ENCODE data around the gene TRAF1.

Gene TRAF1

DNA sequence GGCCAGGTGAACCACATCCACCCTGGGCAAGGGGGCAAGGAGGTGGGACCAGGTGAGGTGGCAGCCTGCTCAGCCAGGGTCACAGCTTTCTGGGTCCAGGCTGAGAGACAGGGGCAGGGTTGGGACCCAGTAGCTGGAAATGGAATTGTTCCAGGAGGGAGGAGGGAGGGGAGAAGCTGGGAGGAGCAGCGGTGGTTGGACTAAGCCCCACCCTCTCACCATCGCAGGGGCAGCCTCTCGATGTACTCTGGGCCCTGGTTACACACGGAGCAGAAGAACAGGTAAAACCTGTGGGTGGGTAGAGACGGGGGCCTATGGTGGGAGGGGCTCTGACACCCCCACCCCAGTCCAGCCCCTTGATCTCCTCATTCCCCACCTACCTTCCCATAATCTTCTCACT lies 60.8 kb downstream of the TRAF1 start:
- no peak for DNase-seq

DNA sequence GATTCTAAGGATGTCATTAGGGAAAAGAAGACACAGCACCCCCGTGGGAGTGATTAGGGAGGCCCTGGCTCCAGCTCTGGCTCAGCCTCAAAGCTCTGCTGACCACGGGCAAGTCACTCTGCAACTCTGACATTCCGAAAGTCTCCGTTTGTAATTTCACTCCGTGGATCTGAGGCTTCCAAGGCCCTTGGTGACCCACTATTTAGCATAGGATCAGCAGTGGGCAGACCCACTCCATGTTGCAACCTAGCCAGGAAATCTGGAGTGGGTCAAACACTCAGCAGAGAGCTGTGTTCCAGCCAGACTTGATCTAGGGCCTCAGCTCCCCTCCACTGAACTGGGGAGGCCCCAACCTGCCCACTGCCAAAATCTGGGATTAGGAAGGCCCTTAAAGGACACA lies 61.4 kb downstream of the TRAF1 start:
- no peak for DNase-seq

DNA sequence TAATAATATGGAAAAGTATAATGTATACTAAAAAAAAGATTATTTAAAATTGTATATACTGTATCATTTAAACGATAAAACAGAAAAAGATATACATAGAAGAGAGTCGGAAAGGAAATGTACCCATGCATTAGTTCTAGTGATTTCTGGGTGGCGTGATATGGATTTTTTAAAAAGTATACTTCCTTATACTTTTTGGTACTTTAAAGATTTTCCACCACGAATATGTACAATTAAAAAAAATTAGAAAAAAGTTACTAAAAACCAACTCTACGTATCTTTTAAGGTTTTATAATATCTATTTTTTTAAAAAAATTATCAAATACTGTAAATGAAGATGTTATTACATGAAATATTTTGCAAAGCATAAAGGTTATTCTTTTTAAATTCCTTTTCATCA lies 61.9 kb downstream of the TRAF1 start:
- no peak for DNase-seq

DNA sequence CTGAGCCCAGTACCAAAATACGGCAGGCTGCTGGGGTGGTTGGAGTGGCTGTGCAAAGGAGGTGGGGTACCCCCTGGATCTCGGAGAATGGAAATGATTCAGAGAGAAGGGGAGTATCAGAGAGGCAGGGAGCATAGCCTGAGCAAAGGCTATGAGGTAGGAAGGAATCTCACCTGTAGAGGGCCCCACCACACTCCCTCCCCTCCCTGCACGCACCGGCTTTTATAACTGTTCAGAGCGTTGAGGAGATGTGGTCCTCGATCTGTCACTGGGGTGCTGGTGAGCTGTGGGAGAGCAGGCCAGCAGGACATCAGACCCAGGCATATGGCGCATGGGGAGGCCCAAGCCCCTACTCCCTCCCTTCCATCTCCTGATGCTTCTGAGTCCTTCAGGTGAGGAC lies 62.8 kb downstream of the TRAF1 start:
- DNase-seq, result no peak

DNA sequence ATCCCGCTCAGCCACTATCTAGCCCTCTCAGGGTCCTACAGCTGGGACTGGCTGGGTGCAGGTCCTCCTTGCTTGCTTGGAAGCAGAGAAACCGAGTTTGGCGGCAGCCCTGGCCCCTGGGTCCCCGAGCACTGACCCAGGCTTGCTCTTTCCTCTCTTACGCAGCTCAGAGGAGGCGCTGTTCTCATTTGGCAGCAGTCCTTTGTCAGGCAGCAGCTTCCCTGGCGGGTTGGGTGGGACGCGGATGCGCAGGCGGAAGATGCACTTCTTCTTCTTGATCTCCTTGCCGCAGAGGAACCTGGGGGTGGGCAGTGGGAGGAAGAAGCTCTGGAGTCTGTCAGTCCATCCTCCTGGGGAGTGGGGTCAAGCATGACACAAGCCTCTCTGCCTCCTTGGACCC lies 64.1 kb downstream of the TRAF1 start:
- DNase-seq, result no peak

DNA sequence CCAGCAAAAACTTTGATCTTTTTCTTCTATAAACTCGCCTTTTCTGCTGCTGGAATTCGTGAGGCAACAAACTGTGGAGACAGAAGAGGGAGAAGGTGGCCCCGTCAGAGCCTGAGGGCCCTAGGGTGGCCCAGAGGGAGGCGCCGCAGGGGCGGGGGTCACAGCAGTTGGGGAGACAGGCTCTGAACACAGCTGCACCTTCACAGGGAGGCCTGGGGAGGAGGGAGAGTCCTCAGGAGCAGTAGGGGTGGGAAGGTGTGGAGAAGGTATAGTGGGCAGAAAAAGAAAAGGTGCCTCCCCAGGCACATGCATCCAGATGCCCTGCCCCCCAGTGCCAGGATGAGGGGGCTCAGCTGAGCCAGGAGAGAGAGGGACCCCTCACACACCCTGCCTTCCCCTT lies 64.7 kb downstream of the TRAF1 start:
- DNase-seq, result no peak

DNA sequence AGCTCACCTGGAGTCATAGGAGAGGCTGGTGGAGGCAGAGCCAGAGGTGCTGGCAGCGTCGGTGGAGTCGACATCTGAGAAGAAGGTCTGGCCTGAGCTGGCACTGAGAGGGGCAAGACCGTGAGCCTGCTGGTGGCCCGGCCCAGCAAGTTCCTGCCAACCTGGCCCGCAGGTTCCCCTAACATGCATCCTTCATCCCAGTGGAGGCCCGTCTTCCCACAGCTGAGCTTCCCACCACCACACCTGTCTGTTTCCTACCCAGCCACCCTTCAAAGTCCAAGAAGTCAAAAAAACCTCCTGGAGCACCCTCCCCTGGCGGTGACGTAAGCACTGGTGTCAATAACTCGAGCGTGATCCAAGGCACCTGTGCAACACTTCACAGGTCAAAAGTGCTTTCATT lies 66.5 kb downstream of the TRAF1 start:
- DNase-seq, result no peak

DNA sequence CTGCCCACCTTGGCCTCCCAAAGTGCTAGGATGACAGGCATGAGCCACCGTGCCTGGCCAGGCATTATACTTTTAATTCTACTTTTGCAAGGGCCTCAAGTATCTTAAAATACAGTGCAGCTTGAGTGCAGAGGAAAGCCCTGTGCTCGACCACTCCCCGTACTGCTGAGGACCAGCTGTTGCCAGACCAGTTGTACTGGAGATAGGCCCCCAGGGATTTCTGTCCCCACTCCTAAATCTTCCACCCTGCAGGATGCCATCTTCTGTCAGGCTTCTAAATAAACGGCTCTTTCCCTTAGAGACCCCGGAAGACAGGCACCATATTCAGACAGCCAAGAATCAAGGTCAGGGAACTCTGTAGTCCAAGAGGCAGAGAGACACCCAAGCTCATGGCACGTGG lies 67.2 kb downstream of the TRAF1 start:
- no peak for DNase-seq

DNA sequence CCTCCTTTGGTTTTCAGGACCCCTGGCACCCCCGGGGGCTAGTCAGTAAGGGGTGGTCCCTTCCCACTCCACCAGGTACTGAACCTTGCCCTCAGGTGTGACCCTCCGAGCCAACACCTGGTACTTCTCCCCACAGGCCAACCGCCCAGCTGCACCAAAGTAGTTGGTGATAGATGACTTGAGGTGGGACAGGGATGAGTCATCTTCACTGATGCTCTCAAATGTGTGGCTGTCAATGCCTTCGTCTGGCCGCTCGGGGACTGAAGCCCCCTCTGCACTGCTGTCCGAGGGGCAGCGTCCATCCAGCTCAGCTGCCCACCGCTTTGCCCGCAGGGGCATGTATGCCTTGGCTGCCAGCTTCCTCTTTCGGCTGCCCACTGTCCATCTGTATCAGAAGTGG lies 68.7 kb downstream of the TRAF1 start:
- DNase-seq, result no peak

DNA sequence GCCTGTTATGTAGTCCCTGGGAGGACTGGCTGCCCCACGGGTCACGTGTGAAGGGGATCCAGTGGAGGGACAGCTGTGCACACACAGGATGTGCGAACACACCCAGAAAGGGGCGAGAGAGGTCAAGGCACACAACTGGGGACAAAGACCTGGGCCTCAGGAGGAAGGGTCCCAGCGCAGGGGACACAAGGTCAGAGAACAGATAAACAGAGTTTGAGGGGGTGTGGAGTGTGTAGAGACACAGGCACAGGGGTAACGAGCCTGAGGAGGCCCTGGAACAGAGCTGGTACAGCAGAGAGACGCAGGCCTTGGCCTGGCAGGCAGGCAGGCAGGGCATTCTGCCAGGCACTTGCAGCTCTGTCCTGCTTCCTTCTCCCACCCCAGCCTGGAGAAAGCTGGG lies 69.1 kb downstream of the TRAF1 start:
- DNase-seq, result no peak

DNA sequence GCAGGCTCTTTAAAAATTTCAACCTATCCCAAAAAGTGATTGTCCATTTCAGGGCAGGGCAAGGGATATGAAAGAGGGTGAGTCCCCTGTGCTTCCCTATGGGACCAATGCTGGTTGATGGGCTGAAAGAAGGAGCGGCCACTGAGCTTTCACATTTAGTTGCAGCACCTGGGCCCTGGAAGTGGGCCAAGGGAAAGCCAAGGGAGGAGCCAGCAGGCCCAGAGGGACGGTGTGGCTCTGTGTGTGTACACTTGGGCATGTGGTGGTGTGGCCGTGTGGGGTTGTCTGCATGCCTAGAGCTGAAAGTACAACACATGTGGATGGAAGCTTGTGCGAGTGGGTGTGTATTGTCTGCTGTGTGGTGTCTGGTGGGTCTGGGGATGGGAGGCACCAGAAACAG lies 69.9 kb downstream of the TRAF1 start:
- peak; percentile 65 for DNase-seq

DNA sequence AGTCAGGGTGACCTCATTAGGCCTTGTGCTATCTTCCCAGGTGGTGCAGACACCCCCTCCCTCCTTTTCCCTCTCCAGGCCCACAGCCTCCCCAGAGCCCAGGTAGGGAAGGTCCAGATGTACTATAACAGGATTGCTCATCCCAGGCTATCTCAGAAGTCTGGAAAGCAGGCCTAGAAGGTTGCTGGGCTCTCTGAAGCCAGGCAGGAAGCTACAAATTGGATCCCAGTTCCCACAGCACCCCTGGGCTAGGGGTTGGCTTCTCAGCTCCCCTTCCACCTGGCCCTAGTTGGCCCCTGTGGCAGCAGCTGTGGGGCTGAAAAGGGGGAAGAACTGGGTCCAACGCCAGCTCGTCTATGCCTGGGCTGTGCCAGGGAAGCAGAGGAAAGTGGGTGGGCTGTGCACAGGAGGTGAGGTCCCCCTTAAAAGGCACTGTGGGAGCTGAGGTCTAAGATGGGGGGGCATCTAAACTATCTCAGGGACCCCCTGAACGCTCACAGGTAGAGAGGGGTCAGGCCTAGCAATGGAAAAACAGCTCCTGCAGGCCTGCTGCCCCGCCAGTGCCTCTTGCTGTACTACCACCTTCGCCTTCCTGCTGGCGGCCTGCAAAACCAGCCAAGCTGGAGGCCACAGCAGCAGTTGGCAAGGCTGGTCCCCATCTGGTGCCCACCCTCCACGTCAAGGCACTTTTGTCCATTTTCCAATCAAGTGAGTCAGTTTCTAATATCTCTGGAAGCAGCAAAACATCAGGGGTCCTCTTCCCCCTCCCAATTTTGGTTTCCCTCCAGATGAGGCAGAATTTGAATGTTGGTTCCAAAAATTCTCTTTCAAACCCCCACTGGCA lies 70.5 kb downstream of the TRAF1 start:
- DNase-seq, result peak; percentile 87

DNA sequence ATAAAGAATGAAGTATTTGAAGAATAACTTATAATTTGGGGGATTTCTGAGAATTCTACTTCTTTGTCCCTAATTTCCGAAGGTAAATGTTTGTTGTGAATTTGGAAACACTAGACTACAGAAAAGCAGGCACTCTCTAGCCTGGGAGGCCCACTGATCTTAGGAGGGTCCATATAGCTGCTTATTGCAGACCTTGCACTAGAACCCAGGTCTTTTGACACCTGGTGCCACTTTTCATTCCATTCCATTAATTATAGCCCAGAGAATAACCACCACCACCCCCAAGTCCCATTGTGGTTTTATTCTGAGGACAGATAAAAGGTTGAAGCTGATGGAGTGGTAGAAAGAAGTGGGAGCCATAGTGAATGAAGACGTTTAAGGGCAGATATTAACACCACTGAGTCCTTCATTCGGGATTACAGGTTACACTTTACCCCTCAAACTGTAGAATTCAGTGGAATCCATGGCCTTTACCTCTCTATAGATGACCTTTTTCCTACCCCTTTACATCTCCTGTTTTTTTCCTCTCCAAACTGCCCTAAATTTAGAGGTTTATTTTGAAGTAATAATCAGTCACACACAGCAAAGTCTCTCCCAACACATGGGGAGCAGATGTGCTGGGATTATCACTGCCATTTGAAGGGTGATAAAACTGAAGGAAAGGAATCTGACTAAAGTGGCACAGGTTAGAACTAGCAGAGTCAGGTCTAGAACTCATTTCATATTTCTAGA lies 71.8 kb downstream of the TRAF1 start:
- DNase-seq, result no peak

DNA sequence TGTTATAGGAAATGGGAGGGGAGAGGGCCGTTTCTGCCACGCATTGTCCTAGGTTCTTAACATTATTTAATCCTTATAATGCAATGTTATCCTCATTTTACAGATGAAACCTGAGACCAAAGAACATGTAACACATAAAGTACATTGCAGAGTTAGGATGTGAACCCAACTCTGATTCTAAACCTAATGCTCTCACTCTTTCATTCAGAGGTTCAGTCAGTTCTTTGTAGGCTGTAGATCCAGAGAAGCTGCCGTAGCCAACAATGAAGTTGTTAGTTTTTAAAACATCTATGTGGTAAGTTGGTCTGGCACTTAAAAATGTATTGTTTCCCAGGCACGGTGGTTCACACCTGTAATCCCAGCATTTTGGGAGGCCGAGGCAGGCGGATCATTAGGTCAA lies 73.4 kb downstream of the TRAF1 start:
- DNase-seq, result no peak
